HEK293 (cell line): ENCODE data around the gene APEX1.

Source experiments
- CTCF ChIA-PET: fragments of 350-600 bp; formaldehyde crosslinking; extraction: SDS; loops from one replicate; lab custom pipeline; 2021; ENCODE audit warnings: antibody characterized with exemption; lab: Yijun Ruan, JAX
- POLR2A ChIA-PET: fragments of 300-600 bp; formaldehyde crosslinking; extraction: SDS; loops from one replicate; lab custom pipeline; 2020; ENCODE audit warnings: antibody characterized with exemption, inconsistent platforms; lab: Yijun Ruan, JAX
- H3K27ac ChIP-seq: fragments of 200-500 bp; sonication (Bioruptor generic); 2 replicates; pipeline ENCODE4 v1.5.1; 2014; ENCODE audit warnings: low read depth, low read length, control low read depth, inconsistent platforms; ENCODE audit errors: extremely low read depth
- H3K36me3 ChIP-seq, 2 experiments: fragments of 200-500 bp in 1 of 2; sonication (Bioruptor generic) in 1 of 2; 1 replicate in 1 of 2; 2 replicates in 1 of 2; pipeline ENCODE4 v1.5.1; 2014 to 2017; ENCODE audit warnings: inconsistent platforms in 2 of 2, low read length in 2 of 2; ENCODE audit not compliant: control insufficient read depth in 2 of 2, insufficient read depth in 1 of 2
- H3K4me1 ChIP-seq: fragments of 200-500 bp; sonication (Bioruptor generic); 2 replicates; pipeline ENCODE4 v1.5.1; 2014; ENCODE audit warnings: mild to moderate bottlenecking, low read length, inconsistent platforms; ENCODE audit not compliant: control insufficient read depth, insufficient read depth
- H3K4me3 ChIP-seq: 2 replicates; pipeline ENCODE4 v1.5.1; 2011; ENCODE audit warnings: low read depth, mild to moderate bottlenecking, control low read depth, low read length, moderate library complexity
- H3K9me3 ChIP-seq: fragments of 200-500 bp; sonication (Bioruptor generic); 2 replicates; pipeline ENCODE4 v1.5.1; 2014; ENCODE audit warnings: low read depth, low read length, inconsistent platforms; ENCODE audit not compliant: control insufficient read depth, insufficient read depth
- GFI1B ChIP-seq: fragments of 450-650 bp; formaldehyde crosslinking; IDR thresholded peaks from 2 replicates; pipeline ENCODE4 v1.5.1; 2016; ENCODE audit warnings: missing biosample characterization, missing genetic modification characterization
- OVOL3 ChIP-seq: fragments of 450-650 bp; formaldehyde crosslinking; IDR thresholded peaks from 2 replicates; pipeline ENCODE4 v1.5.1; 2016; ENCODE audit warnings: missing biosample characterization, missing genetic modification characterization
- PRDM1 ChIP-seq: fragments of 450-650 bp; formaldehyde crosslinking; IDR thresholded peaks from 2 replicates; pipeline ENCODE4; 2016; ENCODE audit warnings: missing biosample characterization, missing genetic modification characterization
- ZBTB49 ChIP-seq: fragments of 450-650 bp; formaldehyde crosslinking; IDR thresholded peaks from 2 replicates; pipeline ENCODE4 v1.5.1; 2016; ENCODE audit warnings: missing biosample characterization, missing genetic modification characterization, low read depth
- ZFHX2 ChIP-seq: fragments of 450-650 bp; formaldehyde crosslinking; conservative IDR thresholded peaks from 2 replicates; pipeline ENCODE4 v1.5.1; 2016; ENCODE audit warnings: missing biosample characterization, missing genetic modification characterization
- ZFP3 ChIP-seq: fragments of 450-650 bp; formaldehyde crosslinking; IDR thresholded peaks from 2 replicates; pipeline ENCODE4 v1.5.1; 2016; ENCODE audit warnings: low read depth, missing biosample characterization, missing genetic modification characterization
- ZNF133 ChIP-seq: fragments of 450-650 bp; formaldehyde crosslinking; IDR thresholded peaks from 2 replicates; pipeline ENCODE4 v1.5.1; 2016; ENCODE audit warnings: missing biosample characterization, missing genetic modification characterization
- ZNF148 ChIP-seq: fragments of 450-650 bp; formaldehyde crosslinking; IDR thresholded peaks from 2 replicates; pipeline ENCODE4 v1.5.0; 2017; ENCODE audit warnings: missing biosample characterization, missing genetic modification characterization, borderline replicate concordance
- ZNF202 ChIP-seq: fragments of 450-650 bp; formaldehyde crosslinking; IDR thresholded peaks from 2 replicates; pipeline ENCODE4 v1.5.1; 2016; ENCODE audit warnings: missing biosample characterization, missing genetic modification characterization, borderline replicate concordance
- ZNF23 ChIP-seq: fragments of 450-650 bp; formaldehyde crosslinking; IDR thresholded peaks from 2 replicates; pipeline ENCODE4 v1.5.1; 2016; ENCODE audit warnings: missing biosample characterization, missing genetic modification characterization, borderline replicate concordance
- ZNF426 ChIP-seq: fragments of 450-650 bp; formaldehyde crosslinking; IDR thresholded peaks from 2 replicates; pipeline ENCODE4 v1.5.1; 2017; ENCODE audit warnings: missing biosample characterization, missing genetic modification characterization, mild to moderate bottlenecking, inconsistent platforms, moderate library complexity
- ZNF433 ChIP-seq: fragments of 450-650 bp; formaldehyde crosslinking; IDR thresholded peaks from 2 replicates; pipeline ENCODE4 v1.5.1; 2016; ENCODE audit warnings: missing biosample characterization, missing genetic modification characterization, low read depth
- ZNF600 ChIP-seq: fragments of 450-650 bp; formaldehyde crosslinking; IDR thresholded peaks from 2 replicates; pipeline ENCODE4 v1.5.1; 2016; ENCODE audit warnings: missing biosample characterization, missing genetic modification characterization
- ZNF623 ChIP-seq: fragments of 450-650 bp; formaldehyde crosslinking; IDR thresholded peaks from 2 replicates; pipeline ENCODE4 v1.5.1; 2016; ENCODE audit warnings: missing biosample characterization, missing genetic modification characterization
- ZNF660 ChIP-seq: fragments of 450-650 bp; IDR thresholded peaks from 2 replicates; pipeline ENCODE4 v1.5.1; 2018; ENCODE audit warnings: missing biosample characterization, mild to moderate bottlenecking, missing genetic modification characterization
- ZNF707 ChIP-seq: fragments of 450-650 bp; formaldehyde crosslinking; IDR thresholded peaks from 2 replicates; pipeline ENCODE4 v1.5.1; 2016; ENCODE audit warnings: missing biosample characterization, missing genetic modification characterization
- ZNF768 ChIP-seq: fragments of 450-650 bp; formaldehyde crosslinking; IDR thresholded peaks from 2 replicates; pipeline ENCODE4 v1.5.1; 2018; ENCODE audit warnings: missing biosample characterization, mild to moderate bottlenecking, missing genetic modification characterization

Gene APEX1

GRCh38 chr14:20418501-20418909 lies 36.5 kb upstream of the APEX1 start:
- no peak for TF ChIP-seq GFI1B
- no peak for TF ChIP-seq ZFP3 (tag by site-specific recombination)
- TF ChIP-seq ZNF623 (tag by site-specific recombination) = no peak
- no peak for TF ChIP-seq ZNF768 (tag by site-specific recombination)
- no peak for TF ChIP-seq ZBTB49 (tag by site-specific recombination)
- no peak for TF ChIP-seq PRDM1 (tag by site-specific recombination)
- Histone ChIP-seq H3K36me3 (no peaks in the 10 kb centered on the region), H3K4me1 (peaks cover 11% of the 10 kb centered on the region), H3K9me3 (no peaks in the 10 kb centered on the region), H3K27ac (no peak overlapping the region), H3K4me3 (no peak overlapping the region)
- POLR2A ChIA-PET = no interaction called here
- CTCF ChIA-PET = no interaction called here

GRCh38 chr14:20419419-20419818 lies 35.6 kb upstream of the APEX1 start:
- no peak overlapping the region for H3K4me3 ChIP-seq
- POLR2A ChIA-PET = no interaction called here
- peaks cover 7% of the 10 kb centered on the region; the same call in 1 of the 2 replicates for H3K4me1 ChIP-seq
- CTCF ChIA-PET = no interaction called here
- H3K36me3 ChIP-seq = no peaks in the 10 kb centered on the region
- no peaks in the 10 kb centered on the region for H3K9me3 ChIP-seq
- H3K27ac ChIP-seq = no peak overlapping the region
- TF ChIP-seq ZNF600 (tag by site-specific recombination) = no peak
- TF ChIP-seq ZNF133 = peak; percentile 67; the same call in 1 of the 2 replicates
- TF ChIP-seq, all 188 proteins: peak for 1

GRCh38 chr14:20421267-20421666 lies 33.8 kb upstream of the APEX1 start:
- Histone ChIP-seq H3K27ac (no peak overlapping the region), H3K36me3 (no peaks in the 10 kb centered on the region), H3K4me1 (peaks cover 3% of the 10 kb centered on the region; the same call in 1 of the 2 replicates), H3K4me3 (no peak overlapping the region), H3K9me3 (no peaks in the 10 kb centered on the region)
- TF ChIP-seq ZNF148 (tag by site-specific recombination) (no peak), ZNF23 (tag by site-specific recombination) (no peak), OVOL3 (tag by site-specific recombination) (no peak), ZNF660 (tag by site-specific recombination) (no peak), ZNF202 (tag by site-specific recombination) (no peak), ZFHX2 (tag by site-specific recombination) (no peak), ZNF707 (tag by site-specific recombination) (no peak), ZNF600 (tag by site-specific recombination) (no peak), ZNF433 (tag by site-specific recombination) (no peak), ZNF426 (no peak)
- POLR2A ChIA-PET = interaction anchor here (0.9 kb wide), 1 partner anchor 33 kb away, joined by 3 read pairs; the partner anchor contains the start of genes APEX1 and OSGEP
- CTCF ChIA-PET = interaction anchor here (0.6 to 0.7 kb wide), 2 partner anchors 11 to 216 kb away, joined by 3 to 5 read pairs; no protein-coding TSS in a partner anchor
